Gastrocnemius medialis (tissue), 4 donors: ENCODE data around the gene TRIM63.
A peak's percentile ranks its signal among the peaks of the same experiment; 100 is the strongest.

Experiments
- POLR2A ChIP-seq, 2 donors: fragments of 450-650 bp; IDR thresholded peaks; one replicate each; pipeline ENCODE4 v1.6.1; 2017; ENCODE audit warnings: antibody characterized with exemption in 2 of 2, mild to moderate bottlenecking in 2 of 2, moderate library complexity in 2 of 2
- TF ChIP-seq, protein P1 (sequence below), 5 experiments: fragments of 450-650 bp in 3 of 5; fragments of 200-600 bp in 2 of 5; sonication (generic) in 2 of 5; IDR thresholded peaks in 4 of 5; conservative IDR thresholded peaks in 1 of 5; 1 replicate in 4 of 5; 2 replicates in 1 of 5; pipeline ENCODE4 v1.5.1; 2016 to 2019; ENCODE audit warnings: antibody characterized with exemption in 5 of 5, mild to moderate bottlenecking in 3 of 5, moderate library complexity in 3 of 5

- TF ChIP-seq, protein P1, sequence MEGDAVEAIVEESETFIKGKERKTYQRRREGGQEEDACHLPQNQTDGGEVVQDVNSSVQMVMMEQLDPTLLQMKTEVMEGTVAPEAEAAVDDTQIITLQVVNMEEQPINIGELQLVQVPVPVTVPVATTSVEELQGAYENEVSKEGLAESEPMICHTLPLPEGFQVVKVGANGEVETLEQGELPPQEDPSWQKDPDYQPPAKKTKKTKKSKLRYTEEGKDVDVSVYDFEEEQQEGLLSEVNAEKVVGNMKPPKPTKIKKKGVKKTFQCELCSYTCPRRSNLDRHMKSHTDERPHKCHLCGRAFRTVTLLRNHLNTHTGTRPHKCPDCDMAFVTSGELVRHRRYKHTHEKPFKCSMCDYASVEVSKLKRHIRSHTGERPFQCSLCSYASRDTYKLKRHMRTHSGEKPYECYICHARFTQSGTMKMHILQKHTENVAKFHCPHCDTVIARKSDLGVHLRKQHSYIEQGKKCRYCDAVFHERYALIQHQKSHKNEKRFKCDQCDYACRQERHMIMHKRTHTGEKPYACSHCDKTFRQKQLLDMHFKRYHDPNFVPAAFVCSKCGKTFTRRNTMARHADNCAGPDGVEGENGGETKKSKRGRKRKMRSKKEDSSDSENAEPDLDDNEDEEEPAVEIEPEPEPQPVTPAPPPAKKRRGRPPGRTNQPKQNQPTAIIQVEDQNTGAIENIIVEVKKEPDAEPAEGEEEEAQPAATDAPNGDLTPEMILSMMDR (IDR thresholded peaks at IDR 0.05 in 4 of 5, conservative IDR thresholded peaks at IDR 0.05 in 1 of 5), result no peak
- peak; percentile 21 to 46 for TF ChIP-seq POLR2A (IDR thresholded peaks at IDR 0.05)
Measured at GRCh38 chr1:26081267-26082019, 14.0 kb upstream of the TRIM63 start.
